HCT116 (cell line): ENCODE measurements around the gene PEAK1. TPM values are rescaled to one million over a fixed set of nuclear protein-coding genes. Genes with fewer than 3 reads are reported as not detected.

Experiments used
- ATAC-seq: fragments of 200-7000 bp; cut with Tn5 transposase; 2 replicates; pipeline ENCODE4 v1.9.1; 2020; ENCODE audit warnings: mild to moderate bottlenecking, moderate library complexity
- BruUV-seq: library from RNA; stranded (reverse); fragments of 400-500 nt; replicated peaks from 2 replicates; lab custom pipeline; 2021; lab: Mats Ljungman, UMichigan
- CTCF ChIA-PET: fragments of 300-600 bp; sonication (Branson Sonifier 250); formaldehyde crosslinking; loops from one replicate; lab custom pipeline; 2021; ENCODE audit warnings: antibody characterized with exemption; lab: Charles Lee
- POLR2A ChIA-PET: fragments of 300-600, 350-600 bp; sonication (Branson Sonifier 250); formaldehyde crosslinking; loops from one replicate; lab custom pipeline; 2021; ENCODE audit warnings: antibody characterized with exemption; lab: Charles Lee
- RAD21 ChIA-PET, 2 experiments: fragments of 300-600 bp; sonication (Branson Sonifier 250); formaldehyde crosslinking; loops; one replicate each; lab custom pipeline; 2023; ENCODE audit warnings: low total read pairs in 2 of 2; ENCODE audit not compliant: uncharacterized antibody in 2 of 2, unreplicated experiment in 2 of 2, low non-redundant PET in 1 of 2; lab: Charles Lee
- DNase-seq: peaks from one replicate; pipeline ENCODE4 v3.0.0-alpha.2; 2010; ENCODE audit warnings: low read depth, low spot score
- H2AFZ ChIP-seq: fragments of 200-600 bp; shearing (Covaris generic), sonication (generic); 2 replicates; pipeline ENCODE4 v1.6.1; 2017; ENCODE audit warnings: low read depth, mixed run types, mixed read lengths, antibody characterized with exemption, low read length; ENCODE audit not compliant: poor library complexity, severe bottlenecking
- H3K27ac ChIP-seq: 2 replicates; pipeline ENCODE4 v1.5.1; 2012; ENCODE audit warnings: low read depth, low read length
- H3K27me3 ChIP-seq: fragments of 200-600 bp; sonication (generic); 2 replicates; pipeline ENCODE4 v1.6.1; 2016; ENCODE audit warnings: mixed run types, low read length, mixed read lengths; ENCODE audit not compliant: insufficient read depth
- H3K36me3 ChIP-seq, 2 experiments: fragments of 200-500 bp in 1 of 2; fragments of 200-600 bp in 1 of 2; sonication (Bioruptor generic) in 1 of 2; sonication (generic) in 1 of 2; 2 replicates each; pipeline versions ENCODE4 v1.5.1 to v1.6.1; 2014 to 2016; ENCODE audit warnings: low read length in 2 of 2, inconsistent platforms in 1 of 2, mixed read lengths in 1 of 2, mixed run types in 1 of 2; ENCODE audit not compliant: insufficient read depth in 2 of 2, control insufficient read depth in 1 of 2
- H3K4me1 ChIP-seq, 2 experiments: fragments of 200-600 bp in 1 of 2; sonication (generic) in 1 of 2; 2 replicates each; pipeline versions ENCODE4 v1.5.1 to v1.6.1; 2012 to 2017; ENCODE audit warnings: low read length in 2 of 2, inconsistent platforms in 1 of 2, mild to moderate bottlenecking in 1 of 2, mixed read lengths in 1 of 2, mixed run types in 1 of 2, moderate library complexity in 1 of 2; ENCODE audit not compliant: insufficient read depth in 2 of 2, control insufficient read depth in 1 of 2
- H3K4me2 ChIP-seq: fragments of 200-600 bp; sonication (generic); 2 replicates; pipeline ENCODE4 v1.6.1; 2017; ENCODE audit warnings: mixed run types, low read length, mixed read lengths
- H3K4me3 ChIP-seq, 2 experiments: fragments of 200-600 bp in 1 of 2; sonication (generic) in 1 of 2; replicated peaks in 1 of 2; 2 replicates each; pipeline ENCODE4 v1.5.1; 2011 to 2016; ENCODE audit warnings: low read length in 2 of 2, control low read depth in 1 of 2, low read depth in 1 of 2, mild to moderate bottlenecking in 1 of 2, mixed read lengths in 1 of 2, mixed run types in 1 of 2
- H3K79me2 ChIP-seq: fragments of 200-600 bp; sonication (generic); 2 replicates; pipeline ENCODE4 v1.6.1; 2017; ENCODE audit warnings: mild to moderate bottlenecking, mixed run types, low read length, moderate library complexity, mixed read lengths; ENCODE audit not compliant: insufficient read depth
- H3K9ac ChIP-seq: fragments of 200-600 bp; sonication (generic); 2 replicates; pipeline ENCODE4 v1.6.1; 2016; ENCODE audit warnings: low read length, mixed read lengths
- H3K9me2 ChIP-seq: fragments of 200-600 bp; sonication (generic), shearing (Covaris generic); 2 replicates; pipeline ENCODE4 v1.6.1; 2017; ENCODE audit warnings: mixed run types, mild to moderate bottlenecking, moderate library complexity; ENCODE audit not compliant: insufficient read depth
- H3K9me3 ChIP-seq, 2 experiments: fragments of 200-500 bp in 1 of 2; fragments of 200-600 bp in 1 of 2; sonication (Bioruptor generic) in 1 of 2; sonication (generic) in 1 of 2; 2 replicates each; pipeline ENCODE4 v1.6.1; 2014 to 2017; ENCODE audit warnings: low read length in 2 of 2, mixed read lengths in 2 of 2, inconsistent platforms in 1 of 2, low read depth in 1 of 2, mild to moderate bottlenecking in 1 of 2, mixed run types in 1 of 2, moderate library complexity in 1 of 2; ENCODE audit not compliant: control insufficient read depth in 1 of 2, insufficient read depth in 1 of 2
- H4K20me1 ChIP-seq: fragments of 200-600 bp; sonication (generic), shearing (Covaris generic); 2 replicates; pipeline ENCODE4 v1.6.1; 2017; ENCODE audit warnings: mixed run types, mild to moderate bottlenecking, moderate library complexity; ENCODE audit not compliant: insufficient read depth
- CBX3 ChIP-seq: IDR thresholded peaks from 2 replicates; pipeline ENCODE4 v1.6.1; 2012; ENCODE audit warnings: low read depth
- JUND ChIP-seq: IDR thresholded peaks from 2 replicates; pipeline ENCODE4 v1.6.1; 2012
- RAD21 ChIP-seq: IDR thresholded peaks from 2 replicates; pipeline ENCODE4 v1.6.1; 2012; ENCODE audit warnings: low read depth, mild to moderate bottlenecking
- SIN3A ChIP-seq: IDR thresholded peaks from 2 replicates; pipeline ENCODE4 v1.6.1; 2012; ENCODE audit warnings: low read depth
- YY1 ChIP-seq: IDR thresholded peaks from 2 replicates; pipeline ENCODE4 v1.6.1; 2011; ENCODE audit warnings: low read length, low read depth, moderate library complexity, mild to moderate bottlenecking; ENCODE audit not compliant: insufficient replicate concordance; ENCODE audit errors: extremely low read depth
- intact Hi-C: fragments of 100-400 bp; cut with micrococcal nuclease; formaldehyde crosslinking; loops from 2 replicates; pipeline ENCODE4 v1.10.0; 2022
- total RNA-seq: library from RNA; stranded (reverse); gene quantifications from one replicate; pipeline ENCODE4 v1.2.1, GENCODE V29; 2021; ENCODE audit not compliant: unreplicated experiment
- TF ChIP-seq, protein P1 (sequence below): IDR thresholded peaks from 2 replicates; pipeline ENCODE4 v1.6.1; 2011; ENCODE audit warnings: mild to moderate bottlenecking, low read length, moderate library complexity; ENCODE audit not compliant: insufficient replicate concordance; ENCODE audit errors: extremely low read depth
- TF ChIP-seq, protein P2 (sequence below): IDR thresholded peaks from 2 replicates; pipeline ENCODE4 v1.6.1; 2012; ENCODE audit warnings: low read depth

Gene PEAK1
- total RNA-seq, 1 experiment from 2014 or later, result 23.4 TPM

DNA sequence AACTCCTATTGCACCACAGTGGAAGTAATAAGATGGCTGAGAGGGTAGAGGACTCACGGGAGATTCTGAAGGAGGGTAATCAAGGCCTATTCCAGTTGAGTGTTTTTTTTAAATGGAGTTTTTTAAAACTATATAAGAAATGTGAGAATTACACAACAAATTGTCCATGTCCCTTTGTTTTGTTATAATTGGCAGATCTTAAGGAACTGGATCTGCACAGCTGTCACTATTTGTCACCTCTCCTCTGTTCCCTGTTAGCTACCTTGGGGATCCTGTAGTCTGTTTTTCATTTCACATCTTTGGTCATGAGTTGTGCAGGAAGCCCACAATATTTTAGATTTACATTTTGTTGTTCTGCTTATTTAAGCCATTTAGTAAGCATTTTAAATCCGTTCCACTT is 271.7 kb downstream of the PEAK1 start:
- ATAC-seq (no peak), DNase-seq (no peak)
- Histone ChIP-seq H3K9me2 (no peaks in the 10 kb centered on the region), H3K9me3 (no peaks in the 10 kb centered on the region), H3K27ac (no peak overlapping the region), H4K20me1 (no peaks in the 10 kb centered on the region; the same call in 1 of the 2 replicates), H3K4me3 (no peak overlapping the region), H3K4me2 (no peak overlapping the region), H3K79me2 (no peaks in the 10 kb centered on the region), H3K27me3 (no peaks in the 10 kb centered on the region), H2AFZ (no peak overlapping the region), H3K4me1 (peaks cover 5 to 10% of the 10 kb centered on the region in 2 experiments; a peak in 3 of 4 replicates), H3K36me3 (no peaks in the 10 kb centered on the region), H3K9ac (no peak overlapping the region)
- TF ChIP-seq CBX3 (no peak), JUND (no peak), YY1 (no peak), SIN3A (no peak), RAD21 (no peak)
- TF ChIP-seq, protein P1, sequence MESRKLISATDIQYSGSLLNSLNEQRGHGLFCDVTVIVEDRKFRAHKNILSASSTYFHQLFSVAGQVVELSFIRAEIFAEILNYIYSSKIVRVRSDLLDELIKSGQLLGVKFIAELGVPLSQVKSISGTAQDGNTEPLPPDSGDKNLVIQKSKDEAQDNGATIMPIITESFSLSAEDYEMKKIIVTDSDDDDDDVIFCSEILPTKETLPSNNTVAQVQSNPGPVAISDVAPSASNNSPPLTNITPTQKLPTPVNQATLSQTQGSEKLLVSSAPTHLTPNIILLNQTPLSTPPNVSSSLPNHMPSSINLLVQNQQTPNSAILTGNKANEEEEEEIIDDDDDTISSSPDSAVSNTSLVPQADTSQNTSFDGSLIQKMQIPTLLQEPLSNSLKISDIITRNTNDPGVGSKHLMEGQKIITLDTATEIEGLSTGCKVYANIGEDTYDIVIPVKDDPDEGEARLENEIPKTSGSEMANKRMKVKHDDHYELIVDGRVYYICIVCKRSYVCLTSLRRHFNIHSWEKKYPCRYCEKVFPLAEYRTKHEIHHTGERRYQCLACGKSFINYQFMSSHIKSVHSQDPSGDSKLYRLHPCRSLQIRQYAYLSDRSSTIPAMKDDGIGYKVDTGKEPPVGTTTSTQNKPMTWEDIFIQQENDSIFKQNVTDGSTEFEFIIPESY, result no peak
- TF ChIP-seq, protein P2, sequence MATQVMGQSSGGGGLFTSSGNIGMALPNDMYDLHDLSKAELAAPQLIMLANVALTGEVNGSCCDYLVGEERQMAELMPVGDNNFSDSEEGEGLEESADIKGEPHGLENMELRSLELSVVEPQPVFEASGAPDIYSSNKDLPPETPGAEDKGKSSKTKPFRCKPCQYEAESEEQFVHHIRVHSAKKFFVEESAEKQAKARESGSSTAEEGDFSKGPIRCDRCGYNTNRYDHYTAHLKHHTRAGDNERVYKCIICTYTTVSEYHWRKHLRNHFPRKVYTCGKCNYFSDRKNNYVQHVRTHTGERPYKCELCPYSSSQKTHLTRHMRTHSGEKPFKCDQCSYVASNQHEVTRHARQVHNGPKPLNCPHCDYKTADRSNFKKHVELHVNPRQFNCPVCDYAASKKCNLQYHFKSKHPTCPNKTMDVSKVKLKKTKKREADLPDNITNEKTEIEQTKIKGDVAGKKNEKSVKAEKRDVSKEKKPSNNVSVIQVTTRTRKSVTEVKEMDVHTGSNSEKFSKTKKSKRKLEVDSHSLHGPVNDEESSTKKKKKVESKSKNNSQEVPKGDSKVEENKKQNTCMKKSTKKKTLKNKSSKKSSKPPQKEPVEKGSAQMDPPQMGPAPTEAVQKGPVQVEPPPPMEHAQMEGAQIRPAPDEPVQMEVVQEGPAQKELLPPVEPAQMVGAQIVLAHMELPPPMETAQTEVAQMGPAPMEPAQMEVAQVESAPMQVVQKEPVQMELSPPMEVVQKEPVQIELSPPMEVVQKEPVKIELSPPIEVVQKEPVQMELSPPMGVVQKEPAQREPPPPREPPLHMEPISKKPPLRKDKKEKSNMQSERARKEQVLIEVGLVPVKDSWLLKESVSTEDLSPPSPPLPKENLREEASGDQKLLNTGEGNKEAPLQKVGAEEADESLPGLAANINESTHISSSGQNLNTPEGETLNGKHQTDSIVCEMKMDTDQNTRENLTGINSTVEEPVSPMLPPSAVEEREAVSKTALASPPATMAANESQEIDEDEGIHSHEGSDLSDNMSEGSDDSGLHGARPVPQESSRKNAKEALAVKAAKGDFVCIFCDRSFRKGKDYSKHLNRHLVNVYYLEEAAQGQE, result no peak
- BruUV-seq, result no TSS peak
- POLR2A ChIA-PET, result no interaction called here
- intact Hi-C loops, result no loop called here
- CTCF ChIA-PET, result no interaction called here
- RAD21 ChIA-PET, result no interaction called here
